ENCODE measurements around the gene PACSIN3. TPM values are rescaled to one million over a fixed set of nuclear protein-coding genes. Genes with fewer than 3 reads are reported as not detected.

Gene PACSIN3
- total RNA-seq, 1 donor from 2014 or later, result 35.9 TPM

GRCh38 chr11:47154616-47155570 is 31.3 kb downstream of the PACSIN3 start:
- DNase-seq (ENCODE audit: low read depth), result no peak

- DNase-seq (ENCODE audit: low read depth), result peak; percentile 96
Measured at GRCh38 chr11:47152953-47153950, 33.0 kb downstream of the PACSIN3 start.

- no peak for DNase-seq (ENCODE audit: low read depth)
Measured at GRCh38 chr11:47152126-47152952, 33.9 kb downstream of the PACSIN3 start.

GRCh38 chr11:47149782-47150181 is 36.5 kb downstream of the PACSIN3 start:
- DNase-seq (ENCODE audit: low read depth), result no peak

GRCh38 chr11:47148903-47149531 is 37.2 kb downstream of the PACSIN3 start:
- DNase-seq (ENCODE audit: low read depth), result peak; percentile 87

GRCh38 chr11:47148270-47148669 is 38.0 kb downstream of the PACSIN3 start:
- no peak for DNase-seq (ENCODE audit: low read depth)

- no peak for DNase-seq (ENCODE audit: low read depth)
Measured at GRCh38 chr11:47147681-47148080, 38.6 kb downstream of the PACSIN3 start.

- no peak for DNase-seq (ENCODE audit: low read depth)
Measured at GRCh38 chr11:47147250-47147649, 39.0 kb downstream of the PACSIN3 start.

- no peak for DNase-seq (ENCODE audit: low read depth)
Measured at GRCh38 chr11:47144541-47144940, 41.7 kb downstream of the PACSIN3 start.

- peak; percentile 91 for DNase-seq (ENCODE audit: low read depth)
Measured at GRCh38 chr11:47143322-47143721, 42.9 kb downstream of the PACSIN3 start.

GRCh38 chr11:47139878-47140277 is 46.4 kb downstream of the PACSIN3 start:
- no peak for DNase-seq (ENCODE audit: low read depth)

- no peak for DNase-seq (ENCODE audit: low read depth)
Measured at GRCh38 chr11:47137476-47137875, 48.8 kb downstream of the PACSIN3 start.

- no peak for DNase-seq (ENCODE audit: low read depth)
Measured at GRCh38 chr11:47136921-47137320, 49.3 kb downstream of the PACSIN3 start.

GRCh38 chr11:47136327-47136726 is 49.9 kb downstream of the PACSIN3 start:
- DNase-seq (ENCODE audit: low read depth), result peak; percentile 70

- DNase-seq (ENCODE audit: low read depth), result no peak
Measured at GRCh38 chr11:47132981-47133380, 53.3 kb downstream of the PACSIN3 start.

- DNase-seq (ENCODE audit: low read depth), result no peak
Measured at GRCh38 chr11:47132490-47132889, 53.7 kb downstream of the PACSIN3 start.

- no peak for DNase-seq (ENCODE audit: low read depth)
Measured at GRCh38 chr11:47131136-47131535, 55.1 kb downstream of the PACSIN3 start.

GRCh38 chr11:47130543-47130942 is 55.7 kb downstream of the PACSIN3 start:
- peak; percentile 87 for DNase-seq (ENCODE audit: low read depth)

Data from myocyte (in vitro differentiated cells).